Measurements from ENCODE around the gene C16orf92.

C16orf92 gene

GRCh38 chr16:29989111-29989858 is 33.7 kb upstream of the C16orf92 start:
- no peak for DNase-seq (ENCODE audit: low read depth)
- no peak for TF ChIP-seq CTCF (IDR thresholded peaks at IDR 0.05; ENCODE audit: insufficient read depth, low read depth, low read length, missing control alignments)
- no peak overlapping the region for H3K4me3 ChIP-seq (ENCODE audit: low read depth, low read length)

- no peak for DNase-seq (ENCODE audit: low read depth)
- TF ChIP-seq CTCF (IDR thresholded peaks at IDR 0.05; ENCODE audit: insufficient read depth, low read depth, low read length, missing control alignments), result no peak
- no peak overlapping the region for H3K4me3 ChIP-seq (ENCODE audit: low read depth, low read length)
Observed at GRCh38 chr16:29990034-29990433, 33.0 kb upstream of the C16orf92 start.

GRCh38 chr16:29990883-29991570 is 32.0 kb upstream of the C16orf92 start:
- no peak overlapping the region for H3K4me3 ChIP-seq (ENCODE audit: low read depth, low read length)
- DNase-seq (ENCODE audit: low read depth), result no peak
- TF ChIP-seq CTCF (IDR thresholded peaks at IDR 0.05; ENCODE audit: insufficient read depth, low read depth, low read length, missing control alignments), result no peak

GRCh38 chr16:29991571-29991904 is 31.5 kb upstream of the C16orf92 start:
- DNase-seq (ENCODE audit: low read depth), result no peak
- no peak for TF ChIP-seq CTCF (IDR thresholded peaks at IDR 0.05; ENCODE audit: insufficient read depth, low read depth, low read length, missing control alignments)
- no peak overlapping the region for H3K4me3 ChIP-seq (ENCODE audit: low read depth, low read length)

- no peak overlapping the region for H3K4me3 ChIP-seq (ENCODE audit: low read depth, low read length)
- TF ChIP-seq CTCF (IDR thresholded peaks at IDR 0.05; ENCODE audit: insufficient read depth, low read depth, low read length, missing control alignments), result no peak
- DNase-seq (ENCODE audit: low read depth), result no peak
Observed at GRCh38 chr16:29992344-29992967, 30.5 kb upstream of the C16orf92 start.

GRCh38 chr16:29993191-29993902 is 29.7 kb upstream of the C16orf92 start:
- no peak overlapping the region for H3K4me3 ChIP-seq (ENCODE audit: low read depth, low read length)
- DNase-seq (ENCODE audit: low read depth), result no peak
- no peak for TF ChIP-seq CTCF (IDR thresholded peaks at IDR 0.05; ENCODE audit: insufficient read depth, low read depth, low read length, missing control alignments)

Measured in GM12865 (cell line).